Stimulated activated naive CD8-positive, alpha-beta T cell treated with anti-CD3 and anti-CD28 coated beads, Interleukin-15, Interleukin-2, amounts not matched to agents 100 ng/mL and 50 ng/mL, for 24 hours (primary cell): Measurements from ENCODE around the gene ATP8B2.

Experiments
- H3K27ac Mint-ChIP-seq: one replicate; pipeline ENCODE4 v1.8.0; 2021; ENCODE audit warnings: mild to moderate bottlenecking, mixed read lengths
- H3K27me3 Mint-ChIP-seq: one replicate; pipeline ENCODE4 v1.8.0; 2021; ENCODE audit warnings: mixed read lengths
- H3K36me3 Mint-ChIP-seq: one replicate; pipeline ENCODE4 v1.8.0; 2021; ENCODE audit warnings: low read depth, mixed read lengths
- H3K4me1 Mint-ChIP-seq: one replicate; pipeline ENCODE4 v1.8.0; 2021; ENCODE audit warnings: low read depth, mixed read lengths
- H3K4me3 Mint-ChIP-seq: one replicate; pipeline ENCODE4 v1.8.0; 2021; ENCODE audit warnings: mild to moderate bottlenecking, mixed read lengths
- H3K9me3 Mint-ChIP-seq: one replicate; pipeline ENCODE4 v1.8.0; 2021; ENCODE audit warnings: mixed read lengths

The ATP8B2 gene

DNA sequence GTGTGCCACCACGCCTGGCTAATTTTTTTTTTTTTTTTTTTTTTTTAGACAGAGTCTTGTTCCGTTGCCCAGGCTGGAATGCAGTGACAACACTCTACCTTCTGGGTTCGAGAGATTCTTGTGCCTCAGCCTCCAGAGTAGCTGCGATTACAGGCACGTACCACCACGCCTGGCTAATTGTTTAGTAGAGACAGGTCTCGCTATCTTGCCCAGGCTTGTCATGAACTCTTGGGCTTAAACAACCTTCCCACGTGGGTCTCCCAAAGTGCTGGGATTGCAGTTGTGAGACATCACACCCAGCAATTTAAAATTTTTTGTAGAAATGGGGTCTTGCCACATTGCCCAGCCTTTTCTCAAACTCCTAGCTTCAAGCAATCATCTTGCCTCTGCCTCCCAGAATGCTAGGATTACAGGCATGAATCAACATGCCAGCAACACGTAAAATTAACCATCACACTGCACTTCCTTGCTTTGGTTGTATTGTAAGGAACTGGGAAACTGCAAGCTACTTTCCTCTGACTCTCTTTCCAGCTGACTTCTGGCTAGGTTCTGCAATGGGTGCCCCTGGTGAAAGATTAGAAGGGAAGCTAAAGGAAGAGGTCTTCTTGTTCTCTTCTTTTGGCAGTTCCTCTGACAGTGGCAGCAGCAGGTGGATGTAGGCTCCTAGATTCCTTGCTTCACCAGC is 65.9 kb downstream of the ATP8B2 start:
- peaks cover 24% of the 10 kb centered on the region for H3K4me1 Mint-ChIP-seq
- no peaks in the 10 kb centered on the region for H3K9me3 Mint-ChIP-seq
- no peaks in the 10 kb centered on the region for H3K27me3 Mint-ChIP-seq
- no peak overlapping the region for H3K27ac Mint-ChIP-seq
- H3K4me3 Mint-ChIP-seq = no peak overlapping the region
- H3K36me3 Mint-ChIP-seq = no peaks in the 10 kb centered on the region

DNA sequence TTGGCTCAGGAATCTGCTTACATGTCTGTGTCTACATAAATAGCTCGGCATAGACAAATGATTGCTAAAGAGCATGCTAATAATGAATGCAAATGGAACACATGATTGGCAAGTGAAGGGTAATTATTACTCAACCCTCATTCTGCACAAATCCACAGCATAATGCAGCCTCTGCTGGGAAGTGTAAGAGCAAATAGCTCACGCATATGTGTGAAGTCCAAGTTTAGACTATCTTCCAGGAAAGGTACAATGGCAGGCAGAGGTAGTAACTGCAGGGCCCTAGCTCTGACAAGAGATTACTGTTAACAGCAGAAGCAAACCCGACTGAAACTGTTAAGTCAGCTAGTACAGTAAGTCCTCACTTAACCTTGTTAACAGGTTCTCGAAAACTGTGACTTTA is 72.8 kb downstream of the ATP8B2 start:
- Mint-ChIP-seq H3K9me3 (no peaks in the 10 kb centered on the region), H3K36me3 (no peaks in the 10 kb centered on the region), H3K4me3 (no peak overlapping the region), H3K27me3 (no peaks in the 10 kb centered on the region), H3K27ac (no peak overlapping the region), H3K4me1 (peaks cover 17% of the 10 kb centered on the region)

DNA sequence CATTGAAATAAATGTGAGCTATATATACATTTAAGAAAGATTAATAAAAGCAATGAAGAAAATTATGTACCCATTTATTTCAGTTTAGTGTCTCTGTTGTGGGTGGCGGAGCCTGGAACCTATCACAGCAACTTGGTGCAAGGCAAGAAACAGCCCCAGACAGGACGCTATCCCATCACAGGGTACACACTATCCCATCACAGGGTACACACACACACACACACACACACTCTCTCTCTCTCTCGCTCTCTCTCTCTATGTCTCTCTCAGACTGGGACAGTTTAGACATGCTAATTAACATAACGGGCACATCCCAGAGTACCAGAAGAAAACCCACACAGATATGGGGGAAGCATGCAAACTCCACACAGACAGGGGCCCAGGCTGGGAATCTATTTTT is 73.4 kb downstream of the ATP8B2 start:
- Mint-ChIP-seq H3K27me3 (no peaks in the 10 kb centered on the region), H3K4me3 (no peak overlapping the region), H3K36me3 (no peaks in the 10 kb centered on the region), H3K9me3 (no peaks in the 10 kb centered on the region), H3K4me1 (peaks cover 22% of the 10 kb centered on the region), H3K27ac (no peak overlapping the region)

DNA sequence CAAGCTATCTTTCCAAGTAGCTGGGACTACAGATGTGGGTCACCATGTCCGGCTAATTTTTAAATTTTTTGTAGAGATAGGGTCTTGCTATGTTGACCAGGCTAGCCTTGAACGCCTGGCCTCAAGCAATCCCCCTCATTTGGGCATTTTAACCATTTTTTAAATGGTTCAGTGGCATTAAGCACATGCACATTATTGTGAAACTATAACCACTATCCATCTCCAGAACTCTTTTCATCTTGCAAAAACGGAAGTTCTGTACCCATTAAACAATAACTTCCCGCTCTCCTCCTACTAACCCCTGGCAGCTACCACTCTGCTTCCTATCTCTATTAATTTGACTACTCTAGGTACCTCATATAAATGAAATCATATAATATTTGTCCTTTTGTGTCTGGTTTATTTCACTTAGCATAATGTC is 75.1 kb downstream of the ATP8B2 start:
- Mint-ChIP-seq H3K9me3 (no peaks in the 10 kb centered on the region), H3K4me3 (no peak overlapping the region), H3K36me3 (no peaks in the 10 kb centered on the region), H3K27me3 (no peaks in the 10 kb centered on the region), H3K27ac (no peak overlapping the region), H3K4me1 (peaks cover 38% of the 10 kb centered on the region)
